ENCODE data around the gene SENP1.

DNA sequence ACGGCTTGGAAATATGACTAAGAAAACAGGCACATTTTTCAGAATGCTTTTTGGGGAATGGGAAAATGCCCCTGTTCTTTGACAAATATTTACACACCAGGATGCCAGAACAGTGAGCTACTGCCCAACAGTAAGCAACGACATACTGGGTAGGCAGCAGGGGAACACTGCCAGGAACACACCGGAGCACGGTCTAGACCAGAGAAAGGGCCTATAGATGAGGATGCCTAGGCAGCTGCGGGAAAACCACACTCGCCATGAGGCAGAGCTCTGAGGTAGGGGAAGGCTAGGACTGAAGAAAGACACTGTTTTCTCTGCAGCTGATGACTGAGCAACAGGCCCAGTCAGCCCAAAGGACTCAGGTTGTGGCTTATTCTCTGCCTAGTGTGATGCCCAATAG is 55.7 kb downstream of the SENP1 start:
- TF ChIP-seq, protein P1, sequence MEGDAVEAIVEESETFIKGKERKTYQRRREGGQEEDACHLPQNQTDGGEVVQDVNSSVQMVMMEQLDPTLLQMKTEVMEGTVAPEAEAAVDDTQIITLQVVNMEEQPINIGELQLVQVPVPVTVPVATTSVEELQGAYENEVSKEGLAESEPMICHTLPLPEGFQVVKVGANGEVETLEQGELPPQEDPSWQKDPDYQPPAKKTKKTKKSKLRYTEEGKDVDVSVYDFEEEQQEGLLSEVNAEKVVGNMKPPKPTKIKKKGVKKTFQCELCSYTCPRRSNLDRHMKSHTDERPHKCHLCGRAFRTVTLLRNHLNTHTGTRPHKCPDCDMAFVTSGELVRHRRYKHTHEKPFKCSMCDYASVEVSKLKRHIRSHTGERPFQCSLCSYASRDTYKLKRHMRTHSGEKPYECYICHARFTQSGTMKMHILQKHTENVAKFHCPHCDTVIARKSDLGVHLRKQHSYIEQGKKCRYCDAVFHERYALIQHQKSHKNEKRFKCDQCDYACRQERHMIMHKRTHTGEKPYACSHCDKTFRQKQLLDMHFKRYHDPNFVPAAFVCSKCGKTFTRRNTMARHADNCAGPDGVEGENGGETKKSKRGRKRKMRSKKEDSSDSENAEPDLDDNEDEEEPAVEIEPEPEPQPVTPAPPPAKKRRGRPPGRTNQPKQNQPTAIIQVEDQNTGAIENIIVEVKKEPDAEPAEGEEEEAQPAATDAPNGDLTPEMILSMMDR (IDR thresholded peaks at IDR 0.05), result no peak
- TF ChIP-seq POLR2A (IDR thresholded peaks at IDR 0.05) (no peak), POLR2AphosphoS5 (IDR thresholded peaks at IDR 0.05) (no peak)
